ENCODE results near the gene GTF3A. TPM values are rescaled to one million over a fixed set of nuclear protein-coding genes. Genes with fewer than 3 reads are reported as not detected.

Gene GTF3A
- total and polyA plus RNA-seq, 2 of the 4 experiments (the other 2 are of a cell fraction), result 74.1 to 116 TPM

DNA sequence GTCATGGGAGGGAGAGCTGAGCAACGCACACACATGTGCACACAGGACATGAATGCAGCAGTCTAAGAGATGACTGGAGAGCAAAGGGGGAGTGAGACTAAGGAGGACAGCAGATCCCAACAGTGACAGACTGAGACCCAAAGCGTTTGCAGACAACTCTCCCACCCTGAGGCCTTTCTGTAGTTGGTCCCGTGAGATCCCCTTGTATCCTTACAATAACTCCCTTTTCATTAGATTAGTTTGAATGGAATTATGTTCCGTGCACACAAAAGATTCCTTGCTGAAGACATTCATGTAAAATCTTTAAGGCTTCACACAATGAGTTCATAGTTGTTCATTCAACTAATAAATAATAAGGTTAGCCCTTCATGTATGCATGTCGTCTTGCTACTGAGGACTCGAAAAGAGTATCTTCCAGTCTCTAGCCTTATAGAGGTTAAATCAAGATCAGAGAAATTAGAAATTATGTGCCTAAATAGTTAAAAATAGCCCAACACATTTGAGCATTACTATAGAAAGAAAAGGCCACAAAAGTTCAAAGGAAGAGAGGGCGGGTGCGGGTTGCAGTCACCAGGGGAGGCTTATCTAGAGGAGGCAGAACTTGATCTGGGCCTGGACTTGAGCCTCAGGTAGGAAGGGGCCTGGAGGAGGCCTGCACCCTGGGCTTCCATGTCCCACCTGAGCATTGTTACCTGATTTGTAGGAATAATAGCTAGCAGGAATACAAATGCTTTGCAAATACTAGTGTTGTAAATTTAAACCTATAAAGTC lies 3.1 kb upstream of the GTF3A start:
- no peak for DNase-seq
- no peak overlapping the region for H2AK5ac ChIP-seq (ENCODE audit: low read depth, low read length)
- no peak overlapping the region for H3K4me2 ChIP-seq (ENCODE audit: low read depth, low read length)
- H4K20me1 ChIP-seq (ENCODE audit: insufficient read depth, low read length), result no peaks in the 10 kb centered on the region
- no peak overlapping the region for H3K14ac ChIP-seq (replicated peaks; ENCODE audit: low read depth, low read length)
- H3K18ac ChIP-seq (ENCODE audit: low read depth, low read length), result no peak overlapping the region
- H4K8ac ChIP-seq (ENCODE audit: low read depth in 2 of 2, low read length in 2 of 2), result no peak overlapping the region
- CTCF ChIA-PET, result no interaction called here
- no peak overlapping the region for H2BK5ac ChIP-seq (ENCODE audit: low read depth, low read length, poor library complexity, severe bottlenecking)
- no peak overlapping the region for H2AFZ ChIP-seq (replicated peaks; ENCODE audit: low read length, poor library complexity)
- H3K36me3 ChIP-seq (ENCODE audit: control insufficient read depth, insufficient read depth, low read length), result no peaks in the 10 kb centered on the region
- H3K9me3 ChIP-seq (ENCODE audit: control insufficient read depth, insufficient read depth, low read length), result no peaks in the 10 kb centered on the region
- H3K4me1 ChIP-seq (ENCODE audit: control insufficient read depth, insufficient read depth, low read length), result peaks cover 11% of the 10 kb centered on the region
- H3K27me3 ChIP-seq (ENCODE audit: control insufficient read depth, insufficient read depth, low read length), result peaks cover 15% of the 10 kb centered on the region
- no peak for ATAC-seq (ENCODE audit: low read depth)
- H3K56ac ChIP-seq (ENCODE audit: extremely low read depth, insufficient read depth, low read length), result no peak overlapping the region
- H3K27ac ChIP-seq (ENCODE audit: insufficient read depth, low read length), result no peak overlapping the region
- H4K5ac ChIP-seq (ENCODE audit: low read depth, low read length), result no peak overlapping the region
- H3K9ac ChIP-seq (ENCODE audit: low read depth, low read length), result no peak overlapping the region
- WGBS, 2 experiments (ENCODE audit: extremely low coverage in 2 of 2, insufficient read length in 1 of 2), result no CpG with 5 or more reads among the region's 8 CpGs
- no peak overlapping the region for H3K4ac ChIP-seq (ENCODE audit: low read depth, low read length)
- dilution Hi-C loops (cut with HindIII; ENCODE audit: low sequenced_read_pairs, unreplicated experiment), result no loop called here
- H3K79me1 ChIP-seq (ENCODE audit: low read depth in 1 of 2, low read length in 2 of 2), result peaks cover 15 to 17% of the 10 kb centered on the region in 2 experiments
- H4K91ac ChIP-seq (ENCODE audit: insufficient read depth, low read depth, low read length), result no peak overlapping the region
- H2AK9ac ChIP-seq (replicated peaks; ENCODE audit: low read depth, low read length, poor library complexity), result no peak overlapping the region
- peaks cover 12% of the 10 kb centered on the region for H3K9me1 ChIP-seq (ENCODE audit: insufficient read depth, low read length)
- in situ Hi-C loops (cut with MboI; ENCODE audit: low sequenced_read_pairs), result no loop called here
- intact Hi-C loops (cut with micrococcal nuclease), result loop anchor here (10.0 kb wide), 1 partner anchor 436 kb away; no protein-coding TSS in a partner anchor
- POLR2A ChIA-PET (ENCODE audit: unreplicated experiment), result no interaction called here
- no peak overlapping the region for H3K4me3 ChIP-seq (ENCODE audit: insufficient read depth, low read depth, low read length)
- no peak overlapping the region for H2BK15ac ChIP-seq (ENCODE audit: low read depth, low read length)
- no peak overlapping the region for H2BK120ac ChIP-seq (ENCODE audit: low read depth, low read length)
- no peak overlapping the region for H3K23ac ChIP-seq (ENCODE audit: low read depth, low read length)
- BruUV-seq (replicated peaks), result no TSS peak
- no peak overlapping the region for H2BK20ac ChIP-seq (ENCODE audit: low read depth, low read length)
- TF ChIP-seq MAFK (IDR thresholded peaks at IDR 0.05; ENCODE audit: low read depth, low read length) (no peak), MAZ (IDR thresholded peaks at IDR 0.05; ENCODE audit: borderline replicate concordance, low read depth, low read length) (no peak), BHLHE40 (IDR thresholded peaks at IDR 0.05; ENCODE audit: low read depth, low read length) (no peak)

All from IMR-90 (cell line).